ENCODE results near the gene MAU2. TPM values are rescaled to one million over a fixed set of nuclear protein-coding genes. Genes with fewer than 3 reads are reported as not detected.

MAU2 gene
- total and polyA plus RNA-seq, 2 experiments from 2014 or later = 18.9 to 62.2 TPM

- TF ChIP-seq, protein P1, sequence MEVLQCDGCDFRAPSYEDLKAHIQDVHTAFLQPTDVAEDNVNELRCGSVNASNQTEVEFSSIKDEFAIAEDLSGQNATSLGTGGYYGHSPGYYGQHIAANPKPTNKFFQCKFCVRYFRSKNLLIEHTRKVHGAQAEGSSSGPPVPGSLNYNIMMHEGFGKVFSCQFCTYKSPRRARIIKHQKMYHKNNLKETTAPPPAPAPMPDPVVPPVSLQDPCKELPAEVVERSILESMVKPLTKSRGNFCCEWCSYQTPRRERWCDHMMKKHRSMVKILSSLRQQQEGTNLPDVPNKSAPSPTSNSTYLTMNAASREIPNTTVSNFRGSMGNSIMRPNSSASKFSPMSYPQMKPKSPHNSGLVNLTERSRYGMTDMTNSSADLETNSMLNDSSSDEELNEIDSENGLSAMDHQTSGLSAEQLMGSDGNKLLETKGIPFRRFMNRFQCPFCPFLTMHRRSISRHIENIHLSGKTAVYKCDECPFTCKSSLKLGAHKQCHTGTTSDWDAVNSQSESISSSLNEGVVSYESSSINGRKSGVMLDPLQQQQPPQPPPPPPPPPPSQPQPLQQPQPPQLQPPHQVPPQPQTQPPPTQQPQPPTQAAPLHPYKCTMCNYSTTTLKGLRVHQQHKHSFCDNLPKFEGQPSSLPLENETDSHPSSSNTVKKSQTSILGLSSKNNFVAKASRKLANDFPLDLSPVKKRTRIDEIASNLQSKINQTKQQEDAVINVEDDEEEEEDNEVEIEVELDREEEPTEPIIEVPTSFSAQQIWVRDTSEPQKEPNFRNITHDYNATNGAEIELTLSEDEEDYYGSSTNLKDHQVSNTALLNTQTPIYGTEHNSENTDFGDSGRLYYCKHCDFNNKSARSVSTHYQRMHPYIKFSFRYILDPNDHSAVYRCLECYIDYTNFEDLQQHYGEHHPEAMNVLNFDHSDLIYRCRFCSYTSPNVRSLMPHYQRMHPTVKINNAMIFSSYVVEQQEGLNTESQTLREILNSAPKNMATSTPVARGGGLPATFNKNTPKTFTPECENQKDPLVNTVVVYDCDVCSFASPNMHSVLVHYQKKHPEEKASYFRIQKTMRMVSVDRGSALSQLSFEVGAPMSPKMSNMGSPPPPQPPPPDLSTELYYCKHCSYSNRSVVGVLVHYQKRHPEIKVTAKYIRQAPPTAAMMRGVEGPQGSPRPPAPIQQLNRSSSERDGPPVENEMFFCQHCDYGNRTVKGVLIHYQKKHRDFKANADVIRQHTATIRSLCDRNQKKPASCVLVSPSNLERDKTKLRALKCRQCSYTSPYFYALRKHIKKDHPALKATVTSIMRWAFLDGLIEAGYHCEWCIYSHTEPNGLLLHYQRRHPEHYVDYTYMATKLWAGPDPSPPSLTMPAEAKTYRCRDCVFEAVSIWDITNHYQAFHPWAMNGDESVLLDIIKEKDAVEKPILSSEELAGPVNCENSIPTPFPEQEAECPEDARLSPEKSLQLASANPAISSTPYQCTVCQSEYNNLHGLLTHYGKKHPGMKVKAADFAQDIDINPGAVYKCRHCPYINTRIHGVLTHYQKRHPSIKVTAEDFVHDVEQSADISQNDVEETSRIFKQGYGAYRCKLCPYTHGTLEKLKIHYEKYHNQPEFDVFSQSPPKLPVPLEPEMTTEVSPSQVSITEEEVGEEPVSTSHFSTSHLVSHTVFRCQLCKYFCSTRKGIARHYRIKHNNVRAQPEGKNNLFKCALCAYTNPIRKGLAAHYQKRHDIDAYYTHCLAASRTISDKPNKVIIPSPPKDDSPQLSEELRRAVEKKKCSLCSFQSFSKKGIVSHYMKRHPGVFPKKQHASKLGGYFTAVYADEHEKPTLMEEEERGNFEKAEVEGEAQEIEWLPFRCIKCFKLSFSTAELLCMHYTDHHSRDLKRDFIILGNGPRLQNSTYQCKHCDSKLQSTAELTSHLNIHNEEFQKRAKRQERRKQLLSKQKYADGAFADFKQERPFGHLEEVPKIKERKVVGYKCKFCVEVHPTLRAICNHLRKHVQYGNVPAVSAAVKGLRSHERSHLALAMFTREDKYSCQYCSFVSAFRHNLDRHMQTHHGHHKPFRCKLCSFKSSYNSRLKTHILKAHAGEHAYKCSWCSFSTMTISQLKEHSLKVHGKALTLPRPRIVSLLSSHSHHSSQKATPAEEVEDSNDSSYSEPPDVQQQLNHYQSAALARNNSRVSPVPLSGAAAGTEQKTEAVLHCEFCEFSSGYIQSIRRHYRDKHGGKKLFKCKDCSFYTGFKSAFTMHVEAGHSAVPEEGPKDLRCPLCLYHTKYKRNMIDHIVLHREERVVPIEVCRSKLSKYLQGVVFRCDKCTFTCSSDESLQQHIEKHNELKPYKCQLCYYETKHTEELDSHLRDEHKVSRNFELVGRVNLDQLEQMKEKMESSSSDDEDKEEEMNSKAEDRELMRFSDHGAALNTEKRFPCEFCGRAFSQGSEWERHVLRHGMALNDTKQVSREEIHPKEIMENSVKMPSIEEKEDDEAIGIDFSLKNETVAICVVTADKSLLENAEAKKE (CRISPR knock-in tag; IDR thresholded peaks at IDR 0.05) = no peak
- TF ChIP-seq NANOG (IDR thresholded peaks at IDR 0.05; ENCODE audit: borderline replicate concordance) (no peak), ZNF331 (CRISPR knock-in tag; IDR thresholded peaks at IDR 0.05; ENCODE audit: low read depth) (no peak), STAT1 (IDR thresholded peaks at IDR 0.05; ENCODE audit: unreplicated experiment) (no peak), JUNB (IDR thresholded peaks at IDR 0.05; ENCODE audit: unreplicated experiment) (no peak), CREB1 (CRISPR knock-in tag; IDR thresholded peaks at IDR 0.05; ENCODE audit: low read depth) (no peak)
Observed at GRCh38 chr19:19274146-19274545, 46.5 kb upstream of the MAU2 start (continued).

GRCh38 chr19:19274716-19275565, 45.7 kb upstream of the MAU2 start:
- peaks cover 9% of the 10 kb centered on the region for H3K4me1 Mint-ChIP-seq
- Histone ChIP-seq H3K27ac (ENCODE audit: low read depth) (no peak overlapping the region), H4K20me1 (replicated peaks; ENCODE audit: insufficient read depth) (no peaks in the 10 kb centered on the region), H2AFZ (no peak overlapping the region), H3K4me3 (no peak overlapping the region), H3K79me2 (replicated peaks; ENCODE audit: insufficient read depth) (no peaks in the 10 kb centered on the region), H3K4me1 (ENCODE audit: insufficient read depth) (peaks cover 8% of the 10 kb centered on the region; the same call in 1 of the 2 replicates), H3K9me2 (ENCODE audit: insufficient read depth) (no peaks in the 10 kb centered on the region), H3K27me3 (ENCODE audit: insufficient read depth) (no peaks in the 10 kb centered on the region), H3K4me2 (no peak overlapping the region), H3K36me3 (ENCODE audit: insufficient read depth) (peaks cover 6% of the 10 kb centered on the region; the same call in 1 of the 2 replicates), H3F3A (replicated peaks; ENCODE audit: low read depth) (peaks cover 8% of the 10 kb centered on the region; the same call in 1 of the 2 replicates)
- DNase-seq (ENCODE audit: low spot score) = no peak
- H3K36me3 Mint-ChIP-seq (ENCODE audit: low read depth) = peaks cover 13% of the 10 kb centered on the region
- ATAC-seq = no peak
- TF ChIP-seq STAT1 (IDR thresholded peaks at IDR 0.05; ENCODE audit: unreplicated experiment) = no peak
- no peak for TF ChIP-seq JUNB (IDR thresholded peaks at IDR 0.05; ENCODE audit: unreplicated experiment)
- TF ChIP-seq, protein P1 (CRISPR knock-in tag; IDR thresholded peaks at IDR 0.05) = no peak
- TF ChIP-seq CREB1 (CRISPR knock-in tag; IDR thresholded peaks at IDR 0.05; ENCODE audit: low read depth) = no peak
- H3K4me3 Mint-ChIP-seq = no peak overlapping the region
- no peaks in the 10 kb centered on the region for H3K9me3 Mint-ChIP-seq
- H3K27ac Mint-ChIP-seq = no peak overlapping the region
- H3K27me3 Mint-ChIP-seq (ENCODE audit: insufficient read depth, low read depth, poor library complexity) = peaks cover 16% of the 10 kb centered on the region
